K562 (cell line): ENCODE measurements around the gene MEA1. TPM values are rescaled to one million over a fixed set of nuclear protein-coding genes. Genes with fewer than 3 reads are reported as not detected.

Source experiments
- CBFB ChIP-seq: sonication (generic); formaldehyde crosslinking; IDR thresholded peaks from 2 replicates; pipeline ENCODE4 v1.4.0; 2020; ENCODE audit warnings: mild to moderate bottlenecking, missing genetic modification reagents
- CEBPG ChIP-seq, 3 experiments: fragments of 200-800 bp in 1 of 3; sonication (Bioruptor generic) in 1 of 3; sonication (generic) in 1 of 3; formaldehyde crosslinking in 1 of 3; IDR thresholded peaks in 2 of 3; conservative IDR thresholded peaks in 1 of 3; 2 replicates each; pipeline versions ENCODE4 v1.6.1 to v1.8.0; 2016 to 2022; ENCODE audit warnings: missing compliant biosample characterization in 2 of 3, missing genetic modification characterization in 2 of 3, mild to moderate bottlenecking in 1 of 3, missing genetic modification reagents in 1 of 3
- CSDE1 ChIP-seq, 2 experiments: fragments of 450-650 bp; IDR thresholded peaks; 2 replicates each; pipeline ENCODE4 v1.6.1; 2016; ENCODE audit warnings: mild to moderate bottlenecking in 1 of 2
- FOXM1 ChIP-seq, 2 experiments: fragments of 450-650 bp in 1 of 2; sonication (generic) in 1 of 2; formaldehyde crosslinking in 1 of 2; IDR thresholded peaks; 2 replicates each; pipeline versions ENCODE4 v1.6.1 to v1.9.0; 2017 to 2022; ENCODE audit warnings: low read depth in 2 of 2, mild to moderate bottlenecking in 2 of 2, missing genetic modification reagents in 1 of 2, moderate library complexity in 1 of 2
- NFRKB ChIP-seq: fragments of 450-650 bp; IDR thresholded peaks from 2 replicates; pipeline ENCODE4 v1.6.1; 2016; ENCODE audit warnings: low read depth
- PTRF ChIP-seq: fragments of 450-650 bp; IDR thresholded peaks from 2 replicates; pipeline ENCODE4 v1.6.1; 2016; ENCODE audit warnings: mild to moderate bottlenecking, missing genetic modification characterization, missing compliant biosample characterization
- TBL1XR1 ChIP-seq, 2 experiments: IDR thresholded peaks; 2 replicates each; pipeline ENCODE4 v1.6.1; 2012; ENCODE audit warnings: improper control_type of control experiment in 2 of 2, low read length in 2 of 2, mild to moderate bottlenecking in 1 of 2
- THRAP3 ChIP-seq: fragments of 450-650 bp; IDR thresholded peaks from 2 replicates; pipeline ENCODE4 v1.6.1; 2016; ENCODE audit warnings: mild to moderate bottlenecking, inconsistent platforms, borderline replicate concordance
- ZNF232 ChIP-seq: sonication (generic); formaldehyde crosslinking; IDR thresholded peaks from 2 replicates; pipeline ENCODE4 v1.8.0; 2022; ENCODE audit warnings: mild to moderate bottlenecking, missing genetic modification reagents
- ZNF316 ChIP-seq: fragments of 450-650 bp; IDR thresholded peaks from 2 replicates; pipeline ENCODE4 v1.6.1; 2016
- polyA plus RNA-seq, 8 experiments: library from polyadenylated mRNA; depleted of rRNA in 4 of 8; stranded (reverse) in 5 of 8; unstranded in 3 of 8; fragments of >200 nt; fragmentation: Nextera tagmentation in 2 of 8; fragmentation: Illumina TruSeq in 1 of 8; extraction: Ambion mirVana in 2 of 8; extraction: Trizol in 1 of 8; gene quantifications; 2 replicates each; pipeline versions ENCODE4 v1.2.1 to v1.2.3, GENCODE V29; 2011 to 2014; ENCODE audit warnings: inconsistent platforms in 1 of 8, missing spikeins in 1 of 8
- total RNA-seq, 7 experiments: library from RNA; depleted of rRNA in 6 of 7; stranded (reverse); fragments of >200 nt in 6 of 7; fragmentation: Illumina TruSeq in 2 of 7; extraction: Trizol in 2 of 7; gene quantifications; 2 replicates each; pipeline versions ENCODE4 v1.2.1 to v1.2.3, GENCODE V29; 2011 to 2021; ENCODE audit warnings: low replicate concordance in 1 of 7
- TF ChIP-seq, protein P1 (sequence below): sonication (generic); formaldehyde crosslinking; IDR thresholded peaks from 2 replicates; pipeline ENCODE4 v1.8.1; 2023; ENCODE audit warnings: mild to moderate bottlenecking, missing genetic modification reagents
- TF ChIP-seq, protein P2 (sequence below), 2 experiments: fragments of 450-650 bp in 1 of 2; sonication (generic) in 1 of 2; formaldehyde crosslinking in 1 of 2; IDR thresholded peaks in 1 of 2; conservative IDR thresholded peaks in 1 of 2; 2 replicates each; pipeline versions ENCODE4 v1.6.1 to v1.8.1; 2016 to 2023; ENCODE audit warnings: mild to moderate bottlenecking in 2 of 2, moderate library complexity in 2 of 2, inconsistent platforms in 1 of 2, missing genetic modification reagents in 1 of 2
- TF ChIP-seq, protein P3 (sequence below): fragments of 450-650 bp; formaldehyde crosslinking; IDR thresholded peaks from 2 replicates; pipeline ENCODE4 v1.4.0; 2022; ENCODE audit warnings: mild to moderate bottlenecking, moderate library complexity
- TF ChIP-seq, protein P4 (sequence below): IDR thresholded peaks from 2 replicates; pipeline ENCODE4 v1.6.1; 2014; ENCODE audit warnings: antibody characterized with exemption
- TF ChIP-seq, protein P5 (sequence below): fragments of 450-650 bp; IDR thresholded peaks from 2 replicates; pipeline ENCODE4 v1.6.1; 2016; ENCODE audit warnings: antibody characterized with exemption
- TF ChIP-seq, protein P6 (sequence below): fragments of 250-450 bp; sonication (Bioruptor Pico); IDR thresholded peaks from 2 replicates; pipeline ENCODE4 v1.8.0; 2022; ENCODE audit warnings: moderate library complexity, mild to moderate bottlenecking, inconsistent platforms

Gene MEA1
- total and polyA plus RNA-seq, 9 of the 15 experiments (the other 6 are each of a cell fraction or from before 2014, with no cell fraction given) = 86.8 to 210 (median 152) TPM

DNA sequence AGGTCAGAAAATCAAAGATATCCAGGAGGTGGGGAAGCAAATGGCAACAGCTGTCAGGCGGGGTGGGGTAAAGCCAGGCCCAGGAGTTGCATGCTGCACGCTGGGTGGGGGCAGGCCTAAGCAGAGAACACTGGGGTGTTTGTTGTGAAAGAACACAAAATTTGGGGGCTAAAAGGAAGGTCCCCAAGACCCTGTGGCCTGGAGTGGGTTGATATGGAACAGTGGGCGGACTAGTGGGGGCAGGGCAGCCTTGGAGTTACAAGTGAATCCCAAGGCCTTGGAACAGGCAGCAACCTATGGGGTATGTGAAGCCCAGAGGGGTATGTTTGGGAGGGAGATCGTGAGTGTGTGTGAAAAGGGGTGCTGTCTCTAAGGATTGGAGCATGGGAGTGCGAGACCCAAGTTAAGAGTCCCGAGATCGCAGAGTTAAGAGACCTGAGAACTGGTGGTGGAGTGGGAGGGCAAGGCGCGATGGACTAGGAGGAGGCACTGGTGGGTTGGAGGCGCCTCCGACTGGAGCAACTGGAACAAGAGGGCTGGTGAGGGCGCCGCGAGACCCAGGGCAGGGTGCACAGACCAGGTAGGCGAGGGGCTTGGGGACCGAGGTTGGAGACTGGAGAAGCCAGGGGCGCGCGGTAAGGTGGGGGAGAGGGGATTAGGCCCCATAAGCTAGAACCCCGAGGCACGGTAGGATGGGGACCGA is 39.2 kb upstream of the MEA1 start (continued):
- TF ChIP-seq TBL1XR1 (IDR thresholded peaks at IDR 0.05; ENCODE audit: low read length in 2 of 2) = no peak
- TF ChIP-seq PTRF = no peak
- TF ChIP-seq, protein P1, sequence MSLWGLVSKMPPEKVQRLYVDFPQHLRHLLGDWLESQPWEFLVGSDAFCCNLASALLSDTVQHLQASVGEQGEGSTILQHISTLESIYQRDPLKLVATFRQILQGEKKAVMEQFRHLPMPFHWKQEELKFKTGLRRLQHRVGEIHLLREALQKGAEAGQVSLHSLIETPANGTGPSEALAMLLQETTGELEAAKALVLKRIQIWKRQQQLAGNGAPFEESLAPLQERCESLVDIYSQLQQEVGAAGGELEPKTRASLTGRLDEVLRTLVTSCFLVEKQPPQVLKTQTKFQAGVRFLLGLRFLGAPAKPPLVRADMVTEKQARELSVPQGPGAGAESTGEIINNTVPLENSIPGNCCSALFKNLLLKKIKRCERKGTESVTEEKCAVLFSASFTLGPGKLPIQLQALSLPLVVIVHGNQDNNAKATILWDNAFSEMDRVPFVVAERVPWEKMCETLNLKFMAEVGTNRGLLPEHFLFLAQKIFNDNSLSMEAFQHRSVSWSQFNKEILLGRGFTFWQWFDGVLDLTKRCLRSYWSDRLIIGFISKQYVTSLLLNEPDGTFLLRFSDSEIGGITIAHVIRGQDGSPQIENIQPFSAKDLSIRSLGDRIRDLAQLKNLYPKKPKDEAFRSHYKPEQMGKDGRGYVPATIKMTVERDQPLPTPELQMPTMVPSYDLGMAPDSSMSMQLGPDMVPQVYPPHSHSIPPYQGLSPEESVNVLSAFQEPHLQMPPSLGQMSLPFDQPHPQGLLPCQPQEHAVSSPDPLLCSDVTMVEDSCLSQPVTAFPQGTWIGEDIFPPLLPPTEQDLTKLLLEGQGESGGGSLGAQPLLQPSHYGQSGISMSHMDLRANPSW (CRISPR knock-in tag) = no peak
- TF ChIP-seq ZNF232 (CRISPR knock-in tag) = no peak
- TF ChIP-seq ZNF316 = no peak
- no peak for TF ChIP-seq FOXM1 (IDR thresholded peaks at IDR 0.05; ENCODE audit: low read depth)
- TF ChIP-seq FOXM1 (CRISPR knock-in tag; IDR thresholded peaks at IDR 0.05; ENCODE audit: low read depth) = no peak
- TF ChIP-seq, protein P2, sequence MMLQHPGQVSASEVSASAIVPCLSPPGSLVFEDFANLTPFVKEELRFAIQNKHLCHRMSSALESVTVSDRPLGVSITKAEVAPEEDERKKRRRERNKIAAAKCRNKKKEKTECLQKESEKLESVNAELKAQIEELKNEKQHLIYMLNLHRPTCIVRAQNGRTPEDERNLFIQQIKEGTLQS (IDR thresholded peaks at IDR 0.05) = no peak
- TF ChIP-seq, protein P2 (CRISPR knock-in tag; conservative IDR thresholded peaks at IDR 0.05) = 0 out of 2 replicates have a peak, but pooled peaks have one; percentile 60
- 0 out of 2 replicates have a peak, but pooled peaks have one; percentile 22 for TF ChIP-seq NFRKB
- TF ChIP-seq CSDE1 (IDR thresholded peaks at IDR 0.05) = no peak
- no peak for TF ChIP-seq CEBPG (CRISPR knock-in tag; IDR thresholded peaks at IDR 0.05)
- TF ChIP-seq CEBPG (tag; conservative IDR thresholded peaks at IDR 0.05 in 1 of 2, IDR thresholded peaks at IDR 0.05 in 1 of 2) = no peak
- no peak for TF ChIP-seq CBFB (CRISPR knock-in tag)
- TF ChIP-seq, protein P3, sequence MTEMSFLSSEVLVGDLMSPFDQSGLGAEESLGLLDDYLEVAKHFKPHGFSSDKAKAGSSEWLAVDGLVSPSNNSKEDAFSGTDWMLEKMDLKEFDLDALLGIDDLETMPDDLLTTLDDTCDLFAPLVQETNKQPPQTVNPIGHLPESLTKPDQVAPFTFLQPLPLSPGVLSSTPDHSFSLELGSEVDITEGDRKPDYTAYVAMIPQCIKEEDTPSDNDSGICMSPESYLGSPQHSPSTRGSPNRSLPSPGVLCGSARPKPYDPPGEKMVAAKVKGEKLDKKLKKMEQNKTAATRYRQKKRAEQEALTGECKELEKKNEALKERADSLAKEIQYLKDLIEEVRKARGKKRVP (CRISPR knock-in tag) = no peak
- TF ChIP-seq, protein P4, sequence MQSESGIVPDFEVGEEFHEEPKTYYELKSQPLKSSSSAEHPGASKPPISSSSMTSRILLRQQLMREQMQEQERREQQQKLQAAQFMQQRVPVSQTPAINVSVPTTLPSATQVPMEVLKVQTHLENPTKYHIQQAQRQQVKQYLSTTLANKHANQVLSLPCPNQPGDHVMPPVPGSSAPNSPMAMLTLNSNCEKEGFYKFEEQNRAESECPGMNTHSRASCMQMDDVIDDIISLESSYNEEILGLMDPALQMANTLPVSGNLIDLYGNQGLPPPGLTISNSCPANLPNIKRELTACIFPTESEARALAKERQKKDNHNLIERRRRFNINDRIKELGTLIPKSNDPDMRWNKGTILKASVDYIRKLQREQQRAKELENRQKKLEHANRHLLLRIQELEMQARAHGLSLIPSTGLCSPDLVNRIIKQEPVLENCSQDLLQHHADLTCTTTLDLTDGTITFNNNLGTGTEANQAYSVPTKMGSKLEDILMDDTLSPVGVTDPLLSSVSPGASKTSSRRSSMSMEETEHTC = no peak
- TF ChIP-seq, protein P5, sequence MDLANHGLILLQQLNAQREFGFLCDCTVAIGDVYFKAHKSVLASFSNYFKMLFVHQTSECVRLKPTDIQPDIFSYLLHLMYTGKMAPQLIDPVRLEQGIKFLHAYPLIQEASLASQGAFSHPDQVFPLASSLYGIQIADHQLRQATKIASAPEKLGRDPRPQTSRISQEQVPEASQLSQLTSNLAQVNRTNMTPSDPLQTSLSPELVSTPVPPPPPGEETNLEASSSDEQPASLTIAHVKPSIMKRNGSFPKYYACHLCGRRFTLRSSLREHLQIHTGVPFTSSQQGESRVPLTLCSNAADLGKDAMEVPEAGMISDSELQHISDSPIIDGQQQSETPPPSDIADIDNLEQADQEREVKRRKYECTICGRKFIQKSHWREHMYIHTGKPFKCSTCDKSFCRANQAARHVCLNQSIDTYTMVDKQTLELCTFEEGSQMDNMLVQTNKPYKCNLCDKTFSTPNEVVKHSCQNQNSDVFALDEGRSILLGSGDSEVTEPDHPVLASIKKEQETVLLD = no peak
- TF ChIP-seq THRAP3 = 0 out of 2 replicates have a peak, but pooled peaks have one; percentile 44
- TF ChIP-seq, protein P6, sequence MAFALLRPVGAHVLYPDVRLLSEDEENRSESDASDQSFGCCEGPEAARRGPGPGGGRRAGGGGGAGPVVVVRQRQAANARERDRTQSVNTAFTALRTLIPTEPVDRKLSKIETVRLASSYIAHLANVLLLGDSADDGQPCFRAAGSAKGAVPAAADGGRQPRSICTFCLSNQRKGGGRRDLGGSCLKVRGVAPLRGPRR (CRISPR knock-in tag) = no peak
